ENCODE measurements around the gene DIRAS3.
"Not testable (repeated sequence)": the region's sequence is repeated elsewhere in the genome, so short reads cannot be mapped to it uniquely, and the experiment has no call there.

Gene DIRAS3

GRCh38 chr1:68016381-68016780 is 34.0 kb downstream of the DIRAS3 start:
- DNase-seq, result no peak

- DNase-seq, result no peak
Measured at GRCh38 chr1:68015971-68016370, 34.5 kb downstream of the DIRAS3 start.

- no peak for DNase-seq
Measured at GRCh38 chr1:68015369-68015768, 35.1 kb downstream of the DIRAS3 start.

GRCh38 chr1:68013351-68013750 is 37.1 kb downstream of the DIRAS3 start:
- DNase-seq, result no peak

GRCh38 chr1:68011657-68012375 is 38.6 kb downstream of the DIRAS3 start:
- DNase-seq, result no peak

GRCh38 chr1:68010543-68010942 is 39.9 kb downstream of the DIRAS3 start:
- no peak for DNase-seq

GRCh38 chr1:68010090-68010489 is 40.3 kb downstream of the DIRAS3 start:
- no peak for DNase-seq

- not testable (repeated sequence) for DNase-seq
Measured at GRCh38 chr1:68003626-68004025, 46.8 kb downstream of the DIRAS3 start.

- no peak for DNase-seq
Measured at GRCh38 chr1:68000191-68000590, 50.2 kb downstream of the DIRAS3 start.

- no peak for DNase-seq
Measured at GRCh38 chr1:67997746-67998145, 52.7 kb downstream of the DIRAS3 start.
